ENCODE data around the gene MAPK6.

The MAPK6 gene

DNA sequence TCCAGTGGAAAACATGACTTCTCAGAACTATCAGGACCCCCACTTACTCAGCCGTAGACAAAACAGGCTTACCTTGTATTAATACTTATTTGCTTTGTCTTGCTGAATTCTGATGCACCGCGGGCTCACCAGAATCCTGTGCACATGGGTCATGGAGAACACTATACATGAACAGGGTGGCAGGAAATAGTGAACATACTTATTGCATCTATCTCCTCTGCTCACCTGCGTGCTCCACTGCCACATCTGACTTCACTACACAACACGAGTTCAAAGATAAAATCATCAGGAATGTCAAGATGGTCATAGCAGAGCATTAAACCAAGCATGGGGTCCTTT lies 10.7 kb upstream of the MAPK6 start:
- Histone ChIP-seq H3K4me3 (ENCODE audit: low read depth, low read length) (no peak overlapping the region), H3K27me3 (ENCODE audit: insufficient read depth, low read depth, severe bottlenecking) (no peaks in the 10 kb centered on the region), H3K36me3 (no peaks in the 10 kb centered on the region), H3K27ac (no peak overlapping the region), H3K9me3 (ENCODE audit: severe bottlenecking) (no peaks in the 10 kb centered on the region)
- no peak for DNase-seq
- TF ChIP-seq, protein P1, sequence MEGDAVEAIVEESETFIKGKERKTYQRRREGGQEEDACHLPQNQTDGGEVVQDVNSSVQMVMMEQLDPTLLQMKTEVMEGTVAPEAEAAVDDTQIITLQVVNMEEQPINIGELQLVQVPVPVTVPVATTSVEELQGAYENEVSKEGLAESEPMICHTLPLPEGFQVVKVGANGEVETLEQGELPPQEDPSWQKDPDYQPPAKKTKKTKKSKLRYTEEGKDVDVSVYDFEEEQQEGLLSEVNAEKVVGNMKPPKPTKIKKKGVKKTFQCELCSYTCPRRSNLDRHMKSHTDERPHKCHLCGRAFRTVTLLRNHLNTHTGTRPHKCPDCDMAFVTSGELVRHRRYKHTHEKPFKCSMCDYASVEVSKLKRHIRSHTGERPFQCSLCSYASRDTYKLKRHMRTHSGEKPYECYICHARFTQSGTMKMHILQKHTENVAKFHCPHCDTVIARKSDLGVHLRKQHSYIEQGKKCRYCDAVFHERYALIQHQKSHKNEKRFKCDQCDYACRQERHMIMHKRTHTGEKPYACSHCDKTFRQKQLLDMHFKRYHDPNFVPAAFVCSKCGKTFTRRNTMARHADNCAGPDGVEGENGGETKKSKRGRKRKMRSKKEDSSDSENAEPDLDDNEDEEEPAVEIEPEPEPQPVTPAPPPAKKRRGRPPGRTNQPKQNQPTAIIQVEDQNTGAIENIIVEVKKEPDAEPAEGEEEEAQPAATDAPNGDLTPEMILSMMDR (IDR thresholded peaks at IDR 0.05; ENCODE audit: low read depth, low read length), result no peak

GRCh38 chr15:52008698-52009434 lies 10.2 kb upstream of the MAPK6 start:
- DNase-seq, result no peak
- no peaks in the 10 kb centered on the region for H3K9me3 ChIP-seq (ENCODE audit: severe bottlenecking)
- H3K27ac ChIP-seq, result no peak overlapping the region
- no peaks in the 10 kb centered on the region for H3K36me3 ChIP-seq
- TF ChIP-seq, protein P1 (IDR thresholded peaks at IDR 0.05; ENCODE audit: low read depth, low read length), result no peak
- no peaks in the 10 kb centered on the region for H3K27me3 ChIP-seq (ENCODE audit: insufficient read depth, low read depth, severe bottlenecking)
- no peak overlapping the region for H3K4me3 ChIP-seq (ENCODE audit: low read depth, low read length)

- Histone ChIP-seq H3K4me3 (ENCODE audit: low read depth, low read length) (no peak overlapping the region), H3K36me3 (no peaks in the 10 kb centered on the region), H3K27ac (no peak overlapping the region), H3K27me3 (ENCODE audit: insufficient read depth, low read depth, severe bottlenecking) (no peaks in the 10 kb centered on the region), H3K9me3 (ENCODE audit: severe bottlenecking) (no peaks in the 10 kb centered on the region)
- TF ChIP-seq, protein P1 (IDR thresholded peaks at IDR 0.05; ENCODE audit: low read depth, low read length), result no peak
- DNase-seq, result no peak
Observed at GRCh38 chr15:52010633-52011595, 8.1 kb upstream of the MAPK6 start.

DNA sequence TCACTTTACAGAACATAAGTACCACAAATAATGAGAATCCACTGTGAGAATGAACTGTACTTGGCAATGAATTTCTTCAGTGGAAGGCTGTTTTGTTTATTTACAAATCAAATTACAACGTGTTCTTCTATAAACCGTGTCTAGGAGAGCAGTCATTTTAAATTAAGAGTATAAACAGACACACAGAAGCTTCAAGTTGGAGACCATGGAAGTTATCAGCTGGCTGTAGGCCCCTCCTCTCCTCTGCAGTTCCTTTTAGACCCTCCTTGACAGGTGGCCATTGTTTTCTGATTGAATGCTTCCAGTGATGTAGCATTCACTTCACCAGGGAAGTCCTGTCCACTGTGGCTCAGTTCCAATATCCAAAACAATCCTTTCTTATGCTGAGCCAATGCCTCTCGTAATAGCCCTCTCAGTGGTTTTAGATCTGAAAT lies 7.3 kb upstream of the MAPK6 start:
- Histone ChIP-seq H3K27ac (no peak overlapping the region), H3K36me3 (no peaks in the 10 kb centered on the region), H3K9me3 (ENCODE audit: severe bottlenecking) (no peaks in the 10 kb centered on the region), H3K27me3 (ENCODE audit: insufficient read depth, low read depth, severe bottlenecking) (no peaks in the 10 kb centered on the region), H3K4me3 (ENCODE audit: low read depth, low read length) (no peak overlapping the region)
- TF ChIP-seq, protein P1 (IDR thresholded peaks at IDR 0.05; ENCODE audit: low read depth, low read length), result no peak
- no peak for DNase-seq

GRCh38 chr15:52012210-52012609 lies 6.8 kb upstream of the MAPK6 start:
- TF ChIP-seq, protein P1 (IDR thresholded peaks at IDR 0.05; ENCODE audit: low read depth, low read length), result no peak
- Histone ChIP-seq H3K36me3 (no peaks in the 10 kb centered on the region), H3K4me3 (ENCODE audit: low read depth, low read length) (no peak overlapping the region), H3K9me3 (ENCODE audit: severe bottlenecking) (no peaks in the 10 kb centered on the region), H3K27ac (no peak overlapping the region), H3K27me3 (ENCODE audit: insufficient read depth, low read depth, severe bottlenecking) (no peaks in the 10 kb centered on the region)
- no peak for DNase-seq
